HEK293T (cell line): Measurements from ENCODE around the gene ZMAT5.

Experiments used
- HDGF ChIP-seq: fragments of 450-650 bp; IDR thresholded peaks from 2 replicates; pipeline ENCODE4 v1.6.1; 2017; ENCODE audit warnings: antibody characterized with exemption, borderline replicate concordance
- LEF1 ChIP-seq: fragments of 450-650 bp; IDR thresholded peaks from 2 replicates; pipeline ENCODE4 v1.6.1; 2017; ENCODE audit warnings: mild to moderate bottlenecking, borderline replicate concordance
- SP1 ChIP-seq: fragments of 450-650 bp; IDR thresholded peaks from 2 replicates; pipeline ENCODE4 v1.6.1; 2017
- SUZ12 ChIP-seq: fragments of 450-650 bp; IDR thresholded peaks from 2 replicates; pipeline ENCODE4 v1.6.1; 2016; ENCODE audit warnings: mild to moderate bottlenecking

DNA sequence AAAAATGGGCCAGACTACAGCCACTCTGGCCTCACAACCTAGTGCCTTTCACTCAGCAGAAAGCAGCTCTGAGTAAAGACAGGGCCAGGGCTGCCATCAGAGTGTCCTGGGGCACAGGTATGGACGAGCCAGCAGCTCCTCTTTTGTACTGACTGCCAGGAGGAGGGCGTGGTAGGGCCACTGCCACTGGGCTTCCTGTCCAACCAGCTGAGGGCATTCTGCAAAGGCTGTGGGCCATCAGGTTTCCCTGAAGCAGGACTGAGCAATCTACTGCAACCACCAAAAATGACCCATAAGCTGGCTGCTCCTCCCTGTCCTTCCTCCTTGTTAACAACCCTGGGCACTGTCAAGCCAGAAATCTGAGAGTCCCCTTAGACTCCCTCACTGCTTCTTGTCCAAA, 38.2 kb upstream of the ZMAT5 start:
- no peak for TF ChIP-seq HDGF
- TF ChIP-seq SP1, result no peak
- TF ChIP-seq SUZ12, result no peak
- TF ChIP-seq LEF1, result no peak
